HPDE6-E6E7 (cell line): ENCODE results near the gene SH3RF3.

Experiments
- DNase-seq: peaks from one replicate; pipeline ENCODE4 v3.0.0; 2011; ENCODE audit warnings: missing footprints; ENCODE audit errors: extremely low spot score

Gene SH3RF3

GRCh38 chr2:109180786-109181185 is 51.8 kb downstream of the SH3RF3 start:
- DNase-seq, result no peak

GRCh38 chr2:109182426-109182825 is 53.4 kb downstream of the SH3RF3 start:
- no peak for DNase-seq

- DNase-seq, result no peak
Measured at GRCh38 chr2:109183871-109184270, 54.9 kb downstream of the SH3RF3 start.

GRCh38 chr2:109184368-109184767 is 55.4 kb downstream of the SH3RF3 start:
- no peak for DNase-seq

- DNase-seq, result no peak
Measured at GRCh38 chr2:109185338-109185737, 56.3 kb downstream of the SH3RF3 start.

GRCh38 chr2:109185821-109186570 is 57.0 kb downstream of the SH3RF3 start:
- no peak for DNase-seq

- DNase-seq, result no peak
Measured at GRCh38 chr2:109186656-109187250, 57.7 kb downstream of the SH3RF3 start.

GRCh38 chr2:109187711-109188495 is 58.9 kb downstream of the SH3RF3 start:
- DNase-seq, result no peak

GRCh38 chr2:109188496-109188890 is 59.5 kb downstream of the SH3RF3 start:
- no peak for DNase-seq

GRCh38 chr2:109188898-109189297 is 59.9 kb downstream of the SH3RF3 start:
- no peak for DNase-seq

- no peak for DNase-seq
Measured at GRCh38 chr2:109189751-109190150, 60.7 kb downstream of the SH3RF3 start.

- DNase-seq, result no peak
Measured at GRCh38 chr2:109193807-109194619, 65.0 kb downstream of the SH3RF3 start.

GRCh38 chr2:109194620-109194937 is 65.6 kb downstream of the SH3RF3 start:
- no peak for DNase-seq

- DNase-seq, result no peak
Measured at GRCh38 chr2:109195193-109196045, 66.4 kb downstream of the SH3RF3 start.

- DNase-seq, result no peak
Measured at GRCh38 chr2:109196081-109196875, 67.3 kb downstream of the SH3RF3 start.

- no peak for DNase-seq
Measured at GRCh38 chr2:109197491-109198418, 68.8 kb downstream of the SH3RF3 start.

- DNase-seq, result no peak
Measured at GRCh38 chr2:109199790-109200189, 70.8 kb downstream of the SH3RF3 start.

- DNase-seq, result no peak
Measured at GRCh38 chr2:109200616-109201464, 71.8 kb downstream of the SH3RF3 start.
